Activated T-cell treated with anti-CD3 and anti-CD28 coated beads, Interleukin-2, amount 50 U/mL, for 1 hour (primary cell): Measurements from ENCODE around the gene E2F7.

Source experiments
- DNase-seq: peaks from one replicate; pipeline ENCODE4 v3.0.0-alpha.2; 2020

The E2F7 gene

DNA sequence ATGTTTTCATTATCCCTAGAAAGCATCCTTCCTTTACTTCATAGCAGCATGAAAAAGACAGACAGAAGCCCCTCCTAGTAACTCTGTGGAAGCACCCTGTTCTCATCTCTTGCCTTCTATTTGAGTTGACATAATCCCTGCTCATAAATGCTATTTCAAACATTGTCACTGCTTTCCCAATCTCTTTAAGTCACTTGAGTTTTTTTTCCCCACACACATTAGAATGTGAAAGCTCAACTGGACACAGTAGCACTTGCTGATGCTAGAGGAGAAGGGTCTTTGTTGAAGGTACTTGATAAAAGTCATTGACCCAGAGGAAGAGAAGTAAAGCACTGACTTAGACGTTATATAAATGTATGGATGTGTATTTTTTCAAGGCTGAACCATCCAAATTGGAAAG, 3.0 kb downstream of the E2F7 start:
- DNase-seq: no peak

DNA sequence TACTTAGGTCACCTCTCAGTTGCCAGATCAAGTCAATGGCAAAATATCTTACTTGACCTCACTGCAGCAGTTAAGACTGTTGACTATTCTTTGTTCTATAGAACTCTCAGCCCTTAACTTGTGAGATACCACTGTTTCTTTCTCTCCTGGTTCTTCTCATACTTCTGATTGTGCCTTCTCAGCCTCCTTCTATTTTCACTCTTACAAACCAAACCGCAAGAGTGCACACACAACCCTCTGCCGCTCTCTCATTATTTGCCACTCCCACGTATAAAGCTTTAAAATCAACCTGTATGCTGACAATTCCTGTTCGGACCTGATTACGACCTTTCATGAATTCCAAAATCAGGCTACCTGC, 4.5 kb downstream of the E2F7 start:
- no peak for DNase-seq

DNA sequence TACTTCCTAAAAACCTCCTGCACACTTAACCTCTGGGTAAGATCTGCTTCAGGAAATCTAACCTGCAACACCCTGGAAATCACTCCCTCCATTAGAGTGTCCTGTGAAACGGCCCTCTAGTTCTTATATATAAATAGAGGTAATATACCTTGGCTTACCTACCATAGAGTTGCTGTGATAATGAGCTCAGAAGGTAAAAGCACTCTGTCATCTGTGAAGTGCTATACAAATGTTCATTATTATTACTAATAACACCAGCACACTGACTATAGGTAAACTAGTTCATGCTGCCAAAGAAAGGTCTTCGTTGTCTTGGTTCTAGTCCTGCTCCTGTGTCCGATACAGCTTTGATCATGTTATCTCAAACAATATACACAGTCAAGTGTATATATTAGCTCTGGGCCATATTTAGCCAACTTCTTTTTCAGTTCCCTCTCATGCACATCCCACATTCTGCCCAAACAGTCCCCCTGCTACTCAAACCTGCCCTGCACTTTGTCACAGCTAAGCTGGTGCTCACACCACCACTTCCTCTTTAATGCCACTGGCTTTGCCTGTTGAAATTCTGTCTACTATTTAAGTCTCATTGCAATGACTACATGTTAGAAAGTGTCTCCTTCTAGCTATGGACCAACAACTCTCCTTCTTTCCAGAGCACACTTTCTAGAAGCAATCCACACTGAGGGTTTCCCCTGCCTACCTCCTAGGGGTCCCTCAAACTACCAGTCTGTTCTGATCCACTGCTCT, 5.1 kb downstream of the E2F7 start:
- no peak for DNase-seq

DNA sequence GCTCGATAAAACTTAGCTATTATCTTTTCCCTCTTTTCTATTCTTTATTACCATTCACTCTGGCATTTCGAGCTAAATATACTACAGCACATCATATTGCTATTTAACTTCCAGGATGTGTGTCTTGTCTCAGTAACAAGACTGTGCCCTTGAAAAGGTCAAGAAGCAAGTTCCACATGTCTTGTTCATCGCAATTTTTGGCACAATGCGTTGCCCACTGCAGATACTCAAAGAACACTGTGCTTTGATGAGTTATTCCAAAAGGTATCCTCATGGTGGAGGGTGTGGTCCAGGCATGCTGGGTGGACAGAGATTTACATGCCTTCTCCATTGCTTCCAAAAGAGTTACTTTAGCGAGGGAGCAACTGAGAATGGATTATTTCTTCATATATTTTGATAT, 6.6 kb downstream of the E2F7 start:
- DNase-seq: no peak

DNA sequence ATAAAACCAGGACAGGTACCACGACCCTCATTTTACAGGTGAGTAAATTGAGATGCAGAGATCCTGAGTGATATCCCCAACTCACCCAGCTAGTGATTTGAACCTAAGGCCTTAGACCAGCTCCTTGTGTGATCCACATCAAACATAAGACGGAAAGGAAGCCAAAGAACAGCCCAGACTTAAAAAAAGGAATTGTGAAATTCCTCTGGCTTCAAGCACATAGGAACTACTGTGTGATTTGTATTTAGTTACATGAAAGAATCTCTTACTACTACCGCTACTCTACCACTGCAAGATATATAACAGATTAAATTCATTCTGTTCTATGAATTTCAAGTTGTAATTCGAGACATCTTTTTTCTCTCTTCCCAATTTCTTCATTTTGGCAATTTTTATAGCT, 10.5 kb downstream of the E2F7 start:
- DNase-seq: no peak

DNA sequence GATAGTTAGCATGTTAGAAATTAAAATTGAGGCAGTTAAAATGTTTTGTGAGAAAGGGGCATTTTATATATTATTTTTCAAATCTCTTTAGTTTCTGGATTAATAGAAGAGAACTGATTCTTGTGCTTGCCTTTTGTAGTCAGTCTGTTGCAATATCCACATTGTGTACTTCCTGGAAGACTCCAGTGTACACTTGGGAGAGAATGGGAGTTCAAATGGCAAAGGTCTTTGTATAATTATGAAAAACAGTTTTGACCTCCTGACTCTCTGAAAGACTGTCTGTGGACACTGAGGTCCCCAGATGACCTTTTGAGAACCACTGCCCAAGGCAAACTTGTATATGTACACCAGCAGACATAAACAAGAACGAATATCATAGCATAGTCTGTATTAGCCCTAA, 12.1 kb downstream of the E2F7 start:
- DNase-seq: no peak

DNA sequence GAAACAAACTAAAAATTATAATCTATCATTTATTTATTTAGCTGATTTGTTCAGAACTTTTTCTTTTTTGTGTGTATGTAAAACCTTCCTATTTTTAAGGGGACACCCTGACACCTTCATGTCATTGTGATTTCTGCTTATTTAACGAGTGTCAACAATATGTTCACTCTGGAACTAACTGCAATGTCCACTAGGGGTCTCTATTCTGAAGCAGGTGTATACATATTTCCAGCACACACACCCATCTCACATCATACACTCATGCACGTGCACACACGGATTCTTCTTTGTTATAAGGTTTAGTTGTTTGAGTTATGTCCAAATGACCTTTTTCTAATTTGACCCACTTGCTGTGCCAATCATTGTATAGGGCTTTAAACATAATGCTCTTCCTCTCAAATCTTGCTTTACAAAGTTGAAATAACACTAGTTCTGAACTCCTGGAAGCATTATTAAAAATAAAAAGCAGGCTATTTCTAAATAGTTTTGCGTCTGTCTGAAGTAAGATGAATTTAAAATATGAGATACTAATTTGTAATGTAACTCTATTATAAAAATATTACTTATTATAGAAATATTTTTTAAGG, 15.5 kb downstream of the E2F7 start:
- no peak for DNase-seq

DNA sequence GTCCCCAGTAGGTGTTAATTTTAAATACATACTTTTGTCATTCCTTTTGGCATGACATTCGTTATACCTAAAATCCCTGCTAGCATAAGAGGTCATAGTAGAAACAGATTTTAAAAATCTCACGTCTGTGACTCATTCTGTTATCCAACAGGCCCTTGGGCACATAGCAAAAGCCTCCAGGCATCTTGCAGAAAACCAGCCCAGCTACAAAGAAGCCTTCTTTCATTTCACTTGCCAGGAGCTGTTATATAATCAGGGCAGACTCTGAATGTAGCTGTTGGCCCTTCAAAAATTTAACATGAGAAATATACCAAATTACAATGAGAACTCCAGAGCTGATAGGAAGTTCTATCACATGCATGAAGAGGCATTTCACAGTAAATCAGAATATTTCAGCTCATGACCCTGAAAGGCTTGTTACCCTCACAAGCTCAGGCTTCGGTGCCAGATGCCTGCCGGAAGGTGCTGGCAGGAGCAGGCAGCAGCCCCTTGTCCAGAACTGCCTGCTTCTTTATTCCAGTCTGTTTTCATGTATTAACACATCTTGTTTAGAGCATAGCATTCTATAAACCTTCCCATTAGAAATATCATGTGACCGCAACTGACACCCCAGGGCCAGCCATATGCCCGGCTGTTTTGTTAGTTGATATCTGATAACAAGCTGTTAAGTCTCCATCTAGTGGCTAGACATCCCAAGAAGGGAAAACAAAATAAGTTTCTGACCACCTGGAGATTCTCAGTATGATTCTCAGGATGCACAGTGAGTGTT, 17.8 kb downstream of the E2F7 start:
- DNase-seq: no peak

DNA sequence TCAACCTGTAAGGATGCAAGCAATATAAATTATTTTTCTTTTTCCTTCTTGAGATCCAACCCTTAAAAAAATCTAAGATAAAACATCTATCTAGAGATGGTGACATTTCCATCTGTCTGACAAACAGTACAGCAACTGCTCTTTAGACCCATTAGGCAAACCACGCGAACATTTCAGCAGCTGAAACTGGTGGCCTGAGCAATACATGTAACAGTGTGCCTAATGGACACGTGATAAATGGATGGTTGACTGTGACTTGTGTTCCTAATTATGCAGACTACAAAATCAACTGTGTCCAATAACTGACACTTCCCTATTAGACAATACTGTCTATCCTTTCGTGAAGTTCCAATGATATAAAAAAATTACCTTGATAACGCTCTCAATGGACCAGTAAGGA, 18.9 kb downstream of the E2F7 start:
- DNase-seq: no peak

DNA sequence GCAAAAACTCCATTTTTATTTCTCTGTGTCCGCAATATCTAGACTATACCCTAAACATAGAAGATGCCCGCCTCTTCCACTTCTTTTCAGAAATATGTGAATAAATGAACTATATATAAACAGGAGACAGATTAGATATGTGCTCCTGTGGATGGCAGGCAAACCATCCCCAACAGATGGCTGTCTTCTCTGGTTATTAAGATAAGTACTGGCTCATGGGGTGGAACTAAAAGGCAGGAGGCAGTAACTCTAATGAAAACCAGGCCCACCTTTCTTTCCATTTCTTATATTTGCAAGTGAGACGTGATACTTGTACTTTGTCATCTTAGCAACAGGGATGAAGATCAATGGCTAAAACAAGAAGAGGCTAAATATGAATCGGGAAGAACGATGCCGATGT, 20.2 kb downstream of the E2F7 start:
- DNase-seq: no peak

DNA sequence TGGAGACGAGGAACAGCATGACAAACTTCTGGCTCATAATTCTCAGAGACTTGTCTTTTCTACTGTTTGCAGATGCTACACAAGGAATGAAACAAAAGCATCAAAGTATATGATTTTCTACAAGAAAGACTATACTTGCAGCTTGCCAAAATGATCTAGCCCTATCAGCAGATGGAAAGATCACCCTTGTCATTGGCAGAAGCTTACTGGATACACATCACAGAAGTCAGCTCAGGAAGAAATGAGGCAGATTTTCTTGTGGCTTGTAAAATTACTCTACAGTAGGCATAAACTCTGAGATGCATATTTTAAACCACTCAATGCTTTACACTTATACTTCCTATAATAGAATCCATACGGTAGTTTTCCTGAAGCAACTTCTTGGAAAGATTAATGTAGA, 20.6 kb downstream of the E2F7 start:
- DNase-seq: no peak

DNA sequence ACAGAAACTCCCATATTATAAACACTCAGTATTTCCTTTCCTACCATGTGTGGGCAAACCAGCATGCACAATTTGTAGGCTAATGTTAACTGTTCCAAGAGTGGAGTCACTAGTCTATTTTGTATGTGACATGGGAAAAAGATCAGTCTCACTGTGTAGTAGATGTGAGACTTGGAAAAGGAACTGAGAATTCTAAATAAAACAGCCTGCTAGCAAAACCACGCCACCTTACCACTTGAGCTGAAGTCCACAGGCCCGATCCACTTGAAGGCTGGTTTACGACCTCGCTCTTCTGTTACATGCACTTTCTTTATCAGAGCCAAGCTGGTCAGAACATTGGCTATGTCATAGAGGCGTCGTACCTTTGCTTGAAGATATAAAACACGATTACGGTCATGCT, 22.5 kb downstream of the E2F7 start:
- DNase-seq: no peak

DNA sequence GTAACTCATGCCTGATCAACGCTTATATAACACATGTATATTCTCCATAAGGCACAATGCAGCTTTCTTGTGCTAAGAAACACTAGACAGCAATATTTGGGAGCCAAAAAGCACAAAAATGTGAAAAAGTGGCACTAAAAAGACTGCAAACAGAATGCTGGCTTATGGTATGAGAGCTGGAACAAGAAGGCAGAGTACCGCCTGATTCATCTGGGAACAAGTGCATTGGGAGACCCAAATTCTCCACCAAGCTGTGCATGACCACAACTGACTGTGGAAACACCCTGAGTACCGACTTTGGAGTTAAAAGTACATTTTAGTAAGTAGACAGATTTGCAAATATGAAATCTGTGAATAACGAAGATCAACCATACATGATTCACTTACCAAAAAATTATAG, 25.1 kb downstream of the E2F7 start:
- no peak for DNase-seq

DNA sequence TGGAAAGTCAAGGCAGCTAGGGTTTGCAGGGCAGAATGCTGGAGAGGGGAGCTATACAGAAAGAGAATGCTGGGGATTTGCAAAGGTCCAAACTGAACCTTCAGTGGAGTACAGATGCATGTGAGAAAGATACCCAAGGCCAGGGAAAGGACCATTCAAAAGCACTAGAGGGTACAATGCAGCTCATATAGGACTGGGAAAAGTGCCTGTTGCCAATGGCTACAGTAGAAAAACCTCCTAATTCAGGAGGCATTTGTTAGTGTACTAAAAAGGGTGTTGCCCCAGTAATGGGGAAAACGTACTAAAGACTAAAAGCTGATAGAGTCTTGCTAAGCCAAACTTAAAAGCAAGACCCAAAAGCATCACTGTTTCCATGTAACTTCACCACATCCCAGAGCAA, 30.1 kb downstream of the E2F7 start:
- no peak for DNase-seq

DNA sequence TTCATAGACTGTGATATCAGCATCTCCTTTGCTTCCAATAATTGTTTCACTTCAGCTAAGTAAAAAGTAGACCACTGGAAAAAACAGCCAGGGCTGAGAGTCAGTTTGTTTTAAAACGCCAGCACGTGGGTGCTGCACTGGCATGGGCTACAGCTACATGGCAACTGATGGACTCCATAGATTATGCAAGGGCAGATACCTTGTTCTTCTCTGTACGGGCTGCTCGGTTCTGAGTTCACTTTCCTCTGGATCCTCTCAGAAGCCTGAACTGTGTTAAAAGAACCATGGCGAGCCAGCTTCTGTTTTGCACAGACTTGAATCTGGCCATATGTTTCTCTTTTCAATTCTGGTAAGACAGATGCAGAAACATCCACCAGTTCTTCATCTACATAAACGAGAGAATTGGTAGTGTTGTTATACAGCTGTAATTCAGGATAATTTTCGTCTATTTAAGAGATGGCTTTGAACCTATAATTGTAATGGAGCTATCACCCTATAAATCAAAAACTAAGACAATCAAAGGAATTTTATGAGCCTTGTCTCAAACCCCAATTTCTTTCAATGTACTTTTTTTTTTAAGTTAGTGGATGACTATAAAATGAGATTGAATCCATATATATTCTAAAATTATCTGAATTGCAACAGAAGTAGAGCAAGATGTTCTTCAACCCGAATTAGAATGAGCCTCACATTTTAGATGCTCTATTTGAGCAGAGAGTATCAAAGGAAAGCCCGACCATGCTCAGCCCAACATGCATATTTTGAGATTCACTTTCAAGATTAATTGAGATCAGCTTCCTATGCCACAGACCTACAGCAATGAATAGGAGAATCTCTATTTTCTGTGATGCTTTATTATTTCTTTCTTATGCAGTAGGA, 31.5 kb downstream of the E2F7 start:
- no peak for DNase-seq

DNA sequence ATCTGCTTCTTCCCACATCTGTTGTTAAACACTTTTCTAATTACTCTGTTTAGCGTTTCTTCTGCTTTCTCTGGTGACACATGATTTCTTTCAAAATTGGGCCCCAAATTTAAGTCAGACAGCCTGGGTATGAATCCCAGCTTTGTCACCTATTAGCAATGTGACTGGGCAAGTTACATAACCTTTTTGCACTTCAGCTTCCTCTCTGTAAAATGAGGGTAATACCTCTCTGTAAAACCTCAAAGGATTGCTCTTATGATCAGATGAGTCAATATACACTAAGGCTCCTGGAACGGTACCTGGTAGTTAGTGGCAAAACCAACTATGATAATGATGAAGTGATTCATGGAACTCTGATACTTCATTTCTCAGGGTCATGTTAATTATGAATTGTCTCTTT, 33.0 kb downstream of the E2F7 start:
- no peak for DNase-seq

DNA sequence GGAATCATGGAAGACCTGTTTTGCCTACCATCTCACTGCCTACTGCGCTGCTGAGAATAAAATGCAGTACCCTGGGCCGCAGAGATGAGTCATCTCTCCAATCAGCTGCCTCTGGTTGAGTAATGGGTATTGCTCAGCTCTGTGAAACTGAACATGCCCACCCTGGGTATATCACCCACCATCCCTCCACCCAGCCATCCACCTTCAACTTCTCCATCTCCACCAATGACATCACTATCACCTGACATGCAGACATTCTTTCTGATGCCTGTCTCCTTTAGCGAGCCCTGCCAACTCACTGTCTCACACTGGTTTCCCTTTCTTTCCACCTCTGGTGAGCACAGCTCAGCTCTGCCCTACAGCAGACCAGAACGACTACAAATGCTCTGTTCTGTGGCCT, 33.6 kb downstream of the E2F7 start:
- no peak for DNase-seq

DNA sequence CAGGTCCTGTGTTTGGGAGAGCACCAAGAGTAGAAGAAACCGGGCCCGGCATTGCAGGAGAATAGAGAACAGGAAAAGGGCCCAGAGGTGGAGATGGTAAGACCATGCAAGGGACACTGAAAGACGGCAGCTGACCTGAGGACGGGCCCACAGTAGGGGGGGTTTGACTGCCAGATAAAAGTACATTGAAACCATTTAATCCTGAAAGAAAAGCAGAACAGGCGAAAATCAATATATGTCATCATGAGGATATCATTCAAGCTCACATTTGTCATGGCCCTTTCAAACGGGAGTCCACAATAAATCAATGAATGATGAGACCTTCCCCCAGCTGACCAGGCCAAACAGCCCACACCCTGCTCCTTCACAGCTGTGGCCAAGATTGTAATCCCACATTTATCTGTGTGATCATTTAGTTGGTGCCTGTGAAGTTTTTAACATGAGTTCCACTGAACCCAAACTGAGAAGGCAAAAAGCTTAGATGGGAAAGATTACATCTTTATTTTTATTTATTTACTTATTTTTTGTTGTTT, 39.5 kb downstream of the E2F7 start:
- DNase-seq: no peak

DNA sequence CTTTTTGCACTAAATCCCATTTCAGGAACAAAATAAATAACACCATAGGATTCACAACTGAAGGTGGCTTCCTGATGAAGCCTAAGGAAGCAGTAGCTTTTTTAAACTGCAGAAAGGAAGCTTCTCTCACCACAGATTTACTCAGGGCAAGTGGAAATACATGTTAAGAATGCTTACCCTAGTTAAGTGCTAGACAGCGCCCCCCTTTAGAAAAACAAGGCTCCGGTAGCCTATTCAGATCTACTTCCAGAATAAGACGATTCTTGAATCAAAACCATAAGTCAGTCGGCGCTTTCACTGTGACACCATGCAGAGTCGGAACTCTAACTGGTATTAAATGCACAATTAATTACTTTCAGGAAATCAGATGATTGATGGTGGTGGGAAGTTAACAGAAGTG, 41.9 kb downstream of the E2F7 start:
- DNase-seq: no peak

DNA sequence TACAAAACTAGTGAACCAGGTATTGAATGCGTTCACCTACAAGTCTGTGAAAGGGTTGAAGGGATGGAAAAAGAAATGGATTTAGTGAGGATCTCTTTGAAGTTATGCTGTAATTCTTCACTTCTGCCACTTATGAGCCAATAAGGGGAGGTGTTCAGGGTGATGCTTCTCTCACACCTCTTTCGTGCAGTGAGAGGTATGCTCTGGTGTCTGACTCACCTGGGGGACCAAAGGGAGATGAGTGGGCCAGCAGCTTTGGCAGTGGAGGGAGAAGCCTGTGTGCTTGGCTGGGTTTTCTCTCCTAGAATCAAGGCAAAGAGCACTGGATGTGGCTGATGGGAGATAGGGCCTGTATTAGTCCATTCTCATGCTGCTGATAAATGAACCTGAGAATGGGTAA, 45.4 kb downstream of the E2F7 start:
- no peak for DNase-seq

DNA sequence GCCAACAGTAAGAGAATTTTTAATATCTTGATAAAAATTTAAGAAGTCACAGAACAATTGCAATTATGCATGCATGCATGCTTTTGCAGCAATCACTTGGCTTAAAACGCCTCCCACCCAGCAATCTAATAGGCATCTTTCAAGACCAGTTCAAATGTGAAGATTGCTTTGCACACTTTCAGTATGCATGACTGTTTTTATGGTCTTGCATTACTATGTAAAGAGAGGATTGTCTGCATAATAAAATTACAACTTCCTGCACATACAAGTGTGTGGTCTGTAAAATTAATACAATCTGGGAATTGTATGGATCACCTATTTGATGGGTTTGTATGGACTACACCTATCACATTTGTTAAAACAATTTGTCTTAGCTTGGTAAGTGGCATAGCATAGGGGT, 48.8 kb downstream of the E2F7 start:
- no peak for DNase-seq

DNA sequence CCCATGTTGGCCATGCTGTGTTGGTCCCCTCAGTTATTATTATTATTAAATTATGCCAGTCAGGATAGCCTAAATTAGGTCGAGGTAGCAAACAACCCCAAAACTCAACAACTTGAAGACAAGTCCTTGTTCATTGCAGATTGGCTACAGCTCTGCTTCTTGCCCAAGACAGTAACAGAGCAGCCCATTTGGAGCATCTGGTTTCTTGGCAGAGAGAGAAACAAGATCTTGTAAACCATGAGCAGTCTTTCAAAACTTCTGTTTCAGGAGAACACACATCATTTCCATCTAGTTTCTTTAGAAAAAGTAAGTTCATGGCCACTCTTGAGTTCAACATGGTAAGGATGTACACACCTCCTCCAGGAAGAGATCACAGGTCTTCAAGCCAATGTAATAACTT, 52.3 kb downstream of the E2F7 start:
- no peak for DNase-seq
